ENCODE data around the gene WASHC3. TPM values are rescaled to one million over a fixed set of nuclear protein-coding genes. Genes with fewer than 3 reads are reported as not detected.

WASHC3 gene
- total RNA-seq, 4 donors from 2014 or later, result 82.8 to 96.2 (median 89.2) TPM

DNA sequence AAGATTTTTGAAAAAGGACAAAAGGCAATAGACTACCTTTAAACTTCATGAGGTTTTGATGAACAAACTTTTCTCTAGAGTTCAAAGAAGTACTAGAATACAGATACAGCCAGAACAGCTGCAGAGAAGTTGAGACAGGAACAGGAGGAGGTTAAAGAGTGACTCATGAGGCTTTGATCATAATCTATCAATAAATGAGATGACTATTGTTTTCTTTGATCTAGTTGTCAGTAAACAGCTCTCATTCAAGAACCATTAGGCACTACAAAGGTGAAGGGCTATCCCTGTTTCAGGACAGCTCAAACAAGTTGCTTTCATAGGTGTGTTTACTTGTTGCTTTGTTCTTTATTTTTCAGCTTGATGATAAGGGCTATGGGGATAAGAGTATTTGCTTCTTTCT lies 2.4 kb downstream of the WASHC3 start:
- DNase-seq, result no peak
- no peaks in the 10 kb centered on the region for H3K9me3 ChIP-seq
- no peaks in the 10 kb centered on the region for H3K27me3 ChIP-seq
- intact Hi-C loops (cut with DNase I), result no loop called here
- H3K36me3 ChIP-seq, result peaks cover 0 to 4% of the 10 kb centered on the region in 2 donors
- TF ChIP-seq POLR2A (IDR thresholded peaks at IDR 0.05), result no peak
- TF ChIP-seq, protein P1, sequence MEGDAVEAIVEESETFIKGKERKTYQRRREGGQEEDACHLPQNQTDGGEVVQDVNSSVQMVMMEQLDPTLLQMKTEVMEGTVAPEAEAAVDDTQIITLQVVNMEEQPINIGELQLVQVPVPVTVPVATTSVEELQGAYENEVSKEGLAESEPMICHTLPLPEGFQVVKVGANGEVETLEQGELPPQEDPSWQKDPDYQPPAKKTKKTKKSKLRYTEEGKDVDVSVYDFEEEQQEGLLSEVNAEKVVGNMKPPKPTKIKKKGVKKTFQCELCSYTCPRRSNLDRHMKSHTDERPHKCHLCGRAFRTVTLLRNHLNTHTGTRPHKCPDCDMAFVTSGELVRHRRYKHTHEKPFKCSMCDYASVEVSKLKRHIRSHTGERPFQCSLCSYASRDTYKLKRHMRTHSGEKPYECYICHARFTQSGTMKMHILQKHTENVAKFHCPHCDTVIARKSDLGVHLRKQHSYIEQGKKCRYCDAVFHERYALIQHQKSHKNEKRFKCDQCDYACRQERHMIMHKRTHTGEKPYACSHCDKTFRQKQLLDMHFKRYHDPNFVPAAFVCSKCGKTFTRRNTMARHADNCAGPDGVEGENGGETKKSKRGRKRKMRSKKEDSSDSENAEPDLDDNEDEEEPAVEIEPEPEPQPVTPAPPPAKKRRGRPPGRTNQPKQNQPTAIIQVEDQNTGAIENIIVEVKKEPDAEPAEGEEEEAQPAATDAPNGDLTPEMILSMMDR (IDR thresholded peaks at IDR 0.05), result no peak
- no peaks in the 10 kb centered on the region for H3K4me1 ChIP-seq
- no peak overlapping the region for H3K4me3 ChIP-seq (replicated peaks in 1 of 3)
- no peak overlapping the region for H3K27ac ChIP-seq

DNA sequence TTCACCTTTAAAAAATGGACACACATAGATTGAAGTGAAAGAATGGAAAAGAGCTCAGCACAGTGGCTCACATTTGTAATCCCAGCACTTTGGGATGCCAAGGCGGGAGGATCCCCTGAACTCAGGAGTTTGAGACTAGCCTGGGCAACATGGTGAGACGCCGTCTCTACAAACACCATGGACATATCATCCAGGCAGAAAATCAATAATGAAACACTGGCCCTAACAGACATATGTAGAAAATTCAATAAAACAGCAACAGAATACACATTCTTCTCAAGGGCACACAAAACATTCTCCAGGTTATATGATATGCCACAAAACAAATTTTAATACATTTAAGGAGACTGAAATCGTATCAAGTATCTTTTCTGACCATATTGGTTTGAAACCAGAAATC lies 7.4 kb downstream of the WASHC3 start:
- WGBS, 2 donors, result 96 to 98% methylated on average over 4 of the region's 4 CpGs
- intact Hi-C loops (cut with DNase I), result no loop called here
- H3K36me3 ChIP-seq, result peaks cover 0 to 9% of the 10 kb centered on the region in 2 donors
- no peak for DNase-seq
- no peak overlapping the region for H3K4me3 ChIP-seq (replicated peaks in 1 of 3)
- TF ChIP-seq, protein P1 (IDR thresholded peaks at IDR 0.05), result no peak
- TF ChIP-seq POLR2A (IDR thresholded peaks at IDR 0.05), result no peak
- no peaks in the 10 kb centered on the region for H3K9me3 ChIP-seq
- no peaks in the 10 kb centered on the region for H3K27me3 ChIP-seq
- no peak overlapping the region for H3K27ac ChIP-seq
- peaks cover 19 to 23% of the 10 kb centered on the region in 2 donors for H3K4me1 ChIP-seq

DNA sequence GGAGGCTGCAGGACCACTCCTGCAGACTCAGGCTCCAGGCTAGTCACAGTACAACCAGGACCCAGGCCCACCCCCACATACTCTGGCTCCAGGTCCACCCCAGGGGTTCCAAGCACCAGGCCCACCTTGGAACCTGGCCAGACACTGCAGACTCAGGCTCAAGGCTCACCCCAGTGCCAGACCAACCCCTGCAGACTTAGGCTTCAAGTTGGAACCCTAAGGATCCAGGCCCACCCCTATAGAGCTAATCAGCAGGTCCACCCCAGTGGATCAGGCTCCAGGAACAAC lies 8.8 kb downstream of the WASHC3 start:
- intact Hi-C loops (cut with DNase I), result no loop called here
- H3K4me1 ChIP-seq, result peaks cover 19 to 23% of the 10 kb centered on the region in 2 donors
- H3K9me3 ChIP-seq, result no peaks in the 10 kb centered on the region
- TF ChIP-seq POLR2A (IDR thresholded peaks at IDR 0.05), result no peak
- TF ChIP-seq, protein P1 (IDR thresholded peaks at IDR 0.05), result no peak
- peaks cover 2 to 9% of the 10 kb centered on the region in 2 donors for H3K36me3 ChIP-seq
- no peak overlapping the region for H3K4me3 ChIP-seq (replicated peaks in 1 of 3)
- H3K27me3 ChIP-seq, result no peaks in the 10 kb centered on the region
- peak overlapping the region in 1 of 3 donors; percentile 69 for H3K27ac ChIP-seq
- no peak for DNase-seq

DNA sequence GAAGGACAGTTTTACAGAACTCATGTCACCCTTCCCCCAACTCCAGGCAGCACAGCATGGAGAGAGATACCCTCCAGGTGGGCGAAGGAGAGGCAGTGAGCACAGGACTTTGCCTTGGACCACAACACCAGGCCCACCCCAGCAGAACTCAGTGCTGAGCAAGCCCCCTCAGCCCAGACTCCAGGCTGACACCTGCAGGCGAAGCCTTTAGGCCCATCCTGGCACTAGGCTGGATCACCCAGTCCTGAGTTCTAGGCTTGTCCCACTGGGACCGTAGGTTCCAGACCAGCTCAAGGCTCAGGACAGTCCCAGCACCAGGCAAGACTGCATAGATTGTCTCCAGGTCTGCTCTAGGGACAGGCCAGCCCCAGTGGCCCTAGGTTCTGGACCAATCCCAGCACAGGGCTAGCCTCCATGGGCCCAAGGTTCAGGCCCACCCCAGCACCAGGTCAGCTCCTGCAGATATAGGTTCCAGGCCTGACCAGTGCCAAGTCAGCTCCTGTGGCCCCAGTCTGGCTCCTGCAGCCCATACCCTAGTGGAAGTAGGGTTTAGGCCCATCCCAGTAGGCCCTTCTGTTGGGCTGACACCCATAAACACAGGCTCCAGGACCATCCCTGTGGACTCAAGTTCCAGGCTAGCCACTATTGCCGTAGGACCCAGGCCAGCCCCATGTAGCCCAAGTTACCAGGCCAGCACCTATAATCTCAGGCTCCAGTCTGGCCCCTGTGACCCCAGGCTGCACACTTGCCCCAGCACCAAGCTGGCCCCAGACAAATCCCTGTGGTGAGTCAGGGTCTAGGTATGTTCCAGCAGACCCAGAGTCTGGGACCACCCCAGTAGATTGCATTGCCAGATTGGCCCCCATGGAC lies 9.4 kb downstream of the WASHC3 start:
- Histone ChIP-seq H3K4me1 (peaks cover 19 to 23% of the 10 kb centered on the region in 2 donors), H3K36me3 (peaks cover 6 to 9% of the 10 kb centered on the region in 2 donors), H3K27me3 (no peaks in the 10 kb centered on the region), H3K27ac (peak overlapping the region in 2 of 3 donors; percentile 20 to 69), H3K4me3 (replicated peaks in 1 of 3) (no peak overlapping the region), H3K9me3 (no peaks in the 10 kb centered on the region)
- DNase-seq, result no peak
- WGBS, 2 donors, result 90 to 91% methylated on average over 3 of the region's 4 CpGs
- intact Hi-C loops (cut with DNase I), result no loop called here
- TF ChIP-seq, protein P1 (IDR thresholded peaks at IDR 0.05), result no peak
- TF ChIP-seq POLR2A (IDR thresholded peaks at IDR 0.05), result no peak

DNA sequence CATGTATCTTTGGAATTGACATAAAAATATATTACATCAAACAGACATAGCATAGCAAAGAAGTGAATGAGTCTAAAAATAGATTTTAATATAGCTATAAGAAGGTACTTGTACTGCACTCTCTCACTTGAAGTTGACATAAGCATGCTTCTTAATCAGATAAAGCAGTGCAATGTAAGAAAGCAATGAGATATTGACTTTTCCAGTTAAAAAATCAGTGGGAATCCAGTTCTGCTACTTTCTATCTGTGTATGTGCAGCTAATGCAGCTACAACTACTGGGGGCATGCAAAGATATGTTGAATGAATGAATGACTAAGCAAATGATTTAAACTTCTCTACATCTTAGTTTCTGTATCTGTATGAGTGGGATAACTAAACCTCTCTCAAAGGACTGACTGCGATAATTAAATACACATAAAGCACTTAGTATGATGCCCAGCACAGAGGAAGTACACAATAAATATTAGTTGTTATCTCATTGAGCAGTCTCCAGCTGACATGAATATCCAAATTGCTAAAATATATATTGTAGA lies 10.3 kb downstream of the WASHC3 start:
- intact Hi-C loops (cut with DNase I), result no loop called here
- no peaks in the 10 kb centered on the region for H3K27me3 ChIP-seq
- H3K36me3 ChIP-seq, result peaks cover 6 to 9% of the 10 kb centered on the region in 2 donors
- peak overlapping the region in 2 of 3 donors; percentile 20 to 69 for H3K27ac ChIP-seq
- 50 to 63% methylated on average over 1 of the region's 1 CpG for WGBS, 2 donors
- peaks cover 19 to 23% of the 10 kb centered on the region in 2 donors for H3K4me1 ChIP-seq
- no peak overlapping the region for H3K4me3 ChIP-seq (replicated peaks in 1 of 3)
- TF ChIP-seq, protein P1 (IDR thresholded peaks at IDR 0.05), result no peak
- no peak for TF ChIP-seq POLR2A (IDR thresholded peaks at IDR 0.05)
- no peaks in the 10 kb centered on the region for H3K9me3 ChIP-seq
- no peak for DNase-seq
